GM23338 (cell line): ENCODE results near the gene M1AP.

Experiments
- CREB1 ChIP-seq: fragments of 250-450 bp; sonication (Bioruptor Pico); IDR thresholded peaks from 2 replicates; pipeline ENCODE4 v1.5.0; 2020; ENCODE audit warnings: low read depth, mild to moderate bottlenecking, moderate library complexity
- EZH2 ChIP-seq: fragments of 200-600 bp; sonication (generic); IDR thresholded peaks from one replicate; pipeline ENCODE4 v1.8.0; 2017; ENCODE audit warnings: antibody characterized with exemption, mild to moderate bottlenecking, low read depth; ENCODE audit not compliant: unreplicated experiment
- EZH2phosphoT487 ChIP-seq: fragments of 200-600 bp; sonication (generic); IDR thresholded peaks from one replicate; pipeline ENCODE4 v1.8.1; 2018; ENCODE audit warnings: antibody characterized with exemption; ENCODE audit not compliant: unreplicated experiment
- JUNB ChIP-seq: IDR thresholded peaks from one replicate; pipeline ENCODE4 v1.6.1; 2016; ENCODE audit warnings: antibody characterized with exemption; ENCODE audit not compliant: unreplicated experiment
- POLR2AphosphoS5 ChIP-seq: IDR thresholded peaks from 2 replicates; pipeline ENCODE4 v1.6.1; 2016; ENCODE audit warnings: antibody characterized with exemption, low read depth
- STAT1 ChIP-seq: IDR thresholded peaks from one replicate; pipeline ENCODE4 v1.6.1; 2016; ENCODE audit warnings: antibody characterized with exemption; ENCODE audit not compliant: unreplicated experiment
- ZNF114 ChIP-seq: fragments of 250-450 bp; sonication (Bioruptor Pico); IDR thresholded peaks from 2 replicates; pipeline ENCODE4 v1.5.0; 2020; ENCODE audit warnings: mild to moderate bottlenecking, moderate library complexity
- ZNF331 ChIP-seq: fragments of 250-450 bp; sonication (Bioruptor Pico); IDR thresholded peaks from 2 replicates; pipeline ENCODE4 v1.5.0; 2020; ENCODE audit warnings: low read depth, mild to moderate bottlenecking, moderate library complexity
- TF ChIP-seq, protein P1 (sequence below), 2 experiments: fragments of 200-600 bp in 1 of 2; sonication (generic) in 1 of 2; conservative IDR thresholded peaks; 2 replicates each; pipeline versions ENCODE4 v1.5.1 to v1.6.1; 2016 to 2017; ENCODE audit warnings: antibody characterized with exemption in 2 of 2, low read depth in 2 of 2, mild to moderate bottlenecking in 2 of 2, moderate library complexity in 1 of 2
- TF ChIP-seq, protein P2 (sequence below): IDR thresholded peaks from one replicate; pipeline ENCODE4 v1.6.1; 2018; ENCODE audit warnings: antibody characterized with exemption; ENCODE audit not compliant: unreplicated experiment
- TF ChIP-seq, protein P3 (sequence below): IDR thresholded peaks from 2 replicates; pipeline ENCODE4 v1.6.1; 2016; ENCODE audit warnings: antibody characterized with exemption

DNA sequence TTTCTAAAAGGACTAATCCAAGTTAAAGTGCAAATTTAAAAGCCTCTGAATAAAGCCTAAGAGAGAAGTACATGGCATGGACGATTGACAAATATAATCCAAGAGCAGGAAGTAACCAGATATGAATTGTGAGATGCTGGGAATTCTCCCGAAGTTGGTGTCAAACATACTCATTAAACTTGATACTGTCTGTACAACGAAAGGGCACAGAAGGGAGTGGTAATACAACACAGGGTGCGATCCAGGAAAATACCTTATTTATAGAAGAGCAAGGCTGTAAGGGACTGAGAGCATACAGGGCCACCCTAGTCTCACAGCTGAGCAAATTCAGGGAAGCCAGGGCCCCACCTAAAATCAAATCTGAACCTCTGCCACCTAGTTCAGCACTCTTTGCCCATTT, 47.5 kb upstream of the M1AP start:
- TF ChIP-seq, protein P1, sequence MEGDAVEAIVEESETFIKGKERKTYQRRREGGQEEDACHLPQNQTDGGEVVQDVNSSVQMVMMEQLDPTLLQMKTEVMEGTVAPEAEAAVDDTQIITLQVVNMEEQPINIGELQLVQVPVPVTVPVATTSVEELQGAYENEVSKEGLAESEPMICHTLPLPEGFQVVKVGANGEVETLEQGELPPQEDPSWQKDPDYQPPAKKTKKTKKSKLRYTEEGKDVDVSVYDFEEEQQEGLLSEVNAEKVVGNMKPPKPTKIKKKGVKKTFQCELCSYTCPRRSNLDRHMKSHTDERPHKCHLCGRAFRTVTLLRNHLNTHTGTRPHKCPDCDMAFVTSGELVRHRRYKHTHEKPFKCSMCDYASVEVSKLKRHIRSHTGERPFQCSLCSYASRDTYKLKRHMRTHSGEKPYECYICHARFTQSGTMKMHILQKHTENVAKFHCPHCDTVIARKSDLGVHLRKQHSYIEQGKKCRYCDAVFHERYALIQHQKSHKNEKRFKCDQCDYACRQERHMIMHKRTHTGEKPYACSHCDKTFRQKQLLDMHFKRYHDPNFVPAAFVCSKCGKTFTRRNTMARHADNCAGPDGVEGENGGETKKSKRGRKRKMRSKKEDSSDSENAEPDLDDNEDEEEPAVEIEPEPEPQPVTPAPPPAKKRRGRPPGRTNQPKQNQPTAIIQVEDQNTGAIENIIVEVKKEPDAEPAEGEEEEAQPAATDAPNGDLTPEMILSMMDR (conservative IDR thresholded peaks at IDR 0.05; ENCODE audit: low read depth in 2 of 2), result no peak
- TF ChIP-seq POLR2AphosphoS5 (no peak), EZH2phosphoT487 (no peak), CREB1 (CRISPR knock-in tag) (no peak), EZH2 (no peak), ZNF114 (CRISPR knock-in tag) (no peak), STAT1 (no peak), JUNB (no peak), ZNF331 (no peak)
- TF ChIP-seq, protein P2, sequence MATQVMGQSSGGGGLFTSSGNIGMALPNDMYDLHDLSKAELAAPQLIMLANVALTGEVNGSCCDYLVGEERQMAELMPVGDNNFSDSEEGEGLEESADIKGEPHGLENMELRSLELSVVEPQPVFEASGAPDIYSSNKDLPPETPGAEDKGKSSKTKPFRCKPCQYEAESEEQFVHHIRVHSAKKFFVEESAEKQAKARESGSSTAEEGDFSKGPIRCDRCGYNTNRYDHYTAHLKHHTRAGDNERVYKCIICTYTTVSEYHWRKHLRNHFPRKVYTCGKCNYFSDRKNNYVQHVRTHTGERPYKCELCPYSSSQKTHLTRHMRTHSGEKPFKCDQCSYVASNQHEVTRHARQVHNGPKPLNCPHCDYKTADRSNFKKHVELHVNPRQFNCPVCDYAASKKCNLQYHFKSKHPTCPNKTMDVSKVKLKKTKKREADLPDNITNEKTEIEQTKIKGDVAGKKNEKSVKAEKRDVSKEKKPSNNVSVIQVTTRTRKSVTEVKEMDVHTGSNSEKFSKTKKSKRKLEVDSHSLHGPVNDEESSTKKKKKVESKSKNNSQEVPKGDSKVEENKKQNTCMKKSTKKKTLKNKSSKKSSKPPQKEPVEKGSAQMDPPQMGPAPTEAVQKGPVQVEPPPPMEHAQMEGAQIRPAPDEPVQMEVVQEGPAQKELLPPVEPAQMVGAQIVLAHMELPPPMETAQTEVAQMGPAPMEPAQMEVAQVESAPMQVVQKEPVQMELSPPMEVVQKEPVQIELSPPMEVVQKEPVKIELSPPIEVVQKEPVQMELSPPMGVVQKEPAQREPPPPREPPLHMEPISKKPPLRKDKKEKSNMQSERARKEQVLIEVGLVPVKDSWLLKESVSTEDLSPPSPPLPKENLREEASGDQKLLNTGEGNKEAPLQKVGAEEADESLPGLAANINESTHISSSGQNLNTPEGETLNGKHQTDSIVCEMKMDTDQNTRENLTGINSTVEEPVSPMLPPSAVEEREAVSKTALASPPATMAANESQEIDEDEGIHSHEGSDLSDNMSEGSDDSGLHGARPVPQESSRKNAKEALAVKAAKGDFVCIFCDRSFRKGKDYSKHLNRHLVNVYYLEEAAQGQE, result no peak
- TF ChIP-seq, protein P3, sequence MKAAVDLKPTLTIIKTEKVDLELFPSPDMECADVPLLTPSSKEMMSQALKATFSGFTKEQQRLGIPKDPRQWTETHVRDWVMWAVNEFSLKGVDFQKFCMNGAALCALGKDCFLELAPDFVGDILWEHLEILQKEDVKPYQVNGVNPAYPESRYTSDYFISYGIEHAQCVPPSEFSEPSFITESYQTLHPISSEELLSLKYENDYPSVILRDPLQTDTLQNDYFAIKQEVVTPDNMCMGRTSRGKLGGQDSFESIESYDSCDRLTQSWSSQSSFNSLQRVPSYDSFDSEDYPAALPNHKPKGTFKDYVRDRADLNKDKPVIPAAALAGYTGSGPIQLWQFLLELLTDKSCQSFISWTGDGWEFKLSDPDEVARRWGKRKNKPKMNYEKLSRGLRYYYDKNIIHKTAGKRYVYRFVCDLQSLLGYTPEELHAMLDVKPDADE, result no peak
